ENCODE results near the gene EVC. TPM values are rescaled to one million over a fixed set of nuclear protein-coding genes. Genes with fewer than 3 reads are reported as not detected.

The EVC gene
- total RNA-seq, 4 donors from 2014 or later, result 8.3 to 37.0 (median 19.3) TPM

DNA sequence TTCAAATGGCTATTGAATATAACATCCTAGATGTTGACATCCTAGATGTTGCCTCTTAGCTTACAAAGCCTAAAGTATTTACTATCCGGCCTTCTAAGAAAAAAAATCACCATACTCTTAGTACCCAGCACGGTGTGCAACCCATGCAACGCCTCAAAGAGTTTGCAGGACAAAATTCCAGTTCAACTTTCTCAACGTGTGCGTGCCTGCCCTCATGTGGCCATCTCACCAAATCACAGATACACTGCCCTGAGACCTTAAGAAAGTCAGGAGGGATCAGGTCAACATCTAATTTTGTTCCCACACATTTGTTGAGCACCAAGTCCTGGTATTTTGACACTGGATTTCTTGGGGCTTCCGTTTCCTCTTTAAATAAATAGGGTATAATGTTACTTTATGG, 113.6 kb downstream of the EVC start:
- TF ChIP-seq, protein P1, sequence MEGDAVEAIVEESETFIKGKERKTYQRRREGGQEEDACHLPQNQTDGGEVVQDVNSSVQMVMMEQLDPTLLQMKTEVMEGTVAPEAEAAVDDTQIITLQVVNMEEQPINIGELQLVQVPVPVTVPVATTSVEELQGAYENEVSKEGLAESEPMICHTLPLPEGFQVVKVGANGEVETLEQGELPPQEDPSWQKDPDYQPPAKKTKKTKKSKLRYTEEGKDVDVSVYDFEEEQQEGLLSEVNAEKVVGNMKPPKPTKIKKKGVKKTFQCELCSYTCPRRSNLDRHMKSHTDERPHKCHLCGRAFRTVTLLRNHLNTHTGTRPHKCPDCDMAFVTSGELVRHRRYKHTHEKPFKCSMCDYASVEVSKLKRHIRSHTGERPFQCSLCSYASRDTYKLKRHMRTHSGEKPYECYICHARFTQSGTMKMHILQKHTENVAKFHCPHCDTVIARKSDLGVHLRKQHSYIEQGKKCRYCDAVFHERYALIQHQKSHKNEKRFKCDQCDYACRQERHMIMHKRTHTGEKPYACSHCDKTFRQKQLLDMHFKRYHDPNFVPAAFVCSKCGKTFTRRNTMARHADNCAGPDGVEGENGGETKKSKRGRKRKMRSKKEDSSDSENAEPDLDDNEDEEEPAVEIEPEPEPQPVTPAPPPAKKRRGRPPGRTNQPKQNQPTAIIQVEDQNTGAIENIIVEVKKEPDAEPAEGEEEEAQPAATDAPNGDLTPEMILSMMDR (IDR thresholded peaks at IDR 0.05; ENCODE audit: low read depth), result no peak

- TF ChIP-seq, protein P1 (IDR thresholded peaks at IDR 0.05; ENCODE audit: low read depth), result no peak
Measured at GRCh38 chr4:5825321-5826041, 114.5 kb downstream of the EVC start.

- TF ChIP-seq, protein P1 (IDR thresholded peaks at IDR 0.05; ENCODE audit: low read depth), result no peak
Measured at GRCh38 chr4:5826437-5827107, 115.6 kb downstream of the EVC start.

DNA sequence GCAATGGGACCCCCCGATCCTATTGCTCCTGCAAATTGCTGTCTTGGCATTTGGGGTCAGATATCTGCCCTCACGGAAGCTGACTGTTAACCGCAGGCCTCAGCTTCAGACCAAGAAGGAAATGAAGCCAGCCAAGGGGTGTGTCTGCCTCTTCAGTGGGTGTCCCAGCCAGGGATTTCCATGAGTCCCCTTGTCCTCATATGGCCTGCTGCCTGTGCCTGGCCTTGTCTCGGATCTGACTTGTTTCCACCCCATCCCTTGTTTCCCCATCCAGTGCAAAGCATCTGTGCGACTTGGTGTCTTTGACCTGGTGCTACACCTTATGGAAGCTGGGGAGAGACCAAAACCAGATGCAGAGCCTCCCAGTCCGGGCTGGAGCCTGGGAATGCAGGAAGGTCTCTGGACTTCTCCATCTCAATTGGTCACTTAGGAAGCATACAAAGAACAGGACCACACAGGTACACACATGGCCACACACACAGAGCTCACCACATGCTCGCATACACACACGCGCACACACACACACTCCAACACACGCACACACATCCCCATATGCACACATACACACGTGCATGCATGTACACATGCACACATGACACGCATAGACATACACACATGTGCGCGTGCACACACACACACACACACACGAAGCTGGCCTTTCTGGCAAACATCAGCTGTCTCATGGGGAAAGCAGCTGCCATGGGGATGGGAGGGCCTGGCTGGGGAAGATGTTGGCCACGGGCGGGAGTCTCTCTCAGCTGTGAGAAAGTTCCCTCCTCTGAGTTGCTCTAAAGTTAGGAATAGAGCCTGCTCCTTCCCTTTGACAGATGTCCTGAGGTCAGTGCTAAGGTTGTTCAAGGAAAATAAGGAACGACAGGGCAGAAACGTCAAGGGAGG, 116.4 kb downstream of the EVC start:
- TF ChIP-seq, protein P1 (IDR thresholded peaks at IDR 0.05; ENCODE audit: low read depth), result no peak

- TF ChIP-seq, protein P1 (IDR thresholded peaks at IDR 0.05; ENCODE audit: low read depth), result no peak
Measured at GRCh38 chr4:5828005-5828391, 117.0 kb downstream of the EVC start.

GRCh38 chr4:5836943-5837342, 125.9 kb downstream of the EVC start:
- TF ChIP-seq, protein P1 (IDR thresholded peaks at IDR 0.05; ENCODE audit: low read depth), result no peak

- TF ChIP-seq, protein P1 (IDR thresholded peaks at IDR 0.05; ENCODE audit: low read depth), result no peak
Measured at GRCh38 chr4:5839332-5839731, 128.3 kb downstream of the EVC start.

Measured in subcutaneous adipose tissue (tissue), 4 donors.